Gastroesophageal sphincter (tissue), 4 donors: ENCODE measurements around the gene SGTB. TPM values are rescaled to one million over a fixed set of nuclear protein-coding genes. Genes with fewer than 3 reads are reported as not detected.
"Not testable (repeated sequence)": the region's sequence is repeated elsewhere in the genome, so short reads cannot be mapped to it uniquely, and the experiment has no call there.

Experiments
- ATAC-seq: fragments of 150-250 bp; one replicate; pipeline ENCODE4 v1.9.1; 2016; ENCODE audit warnings: mild to moderate bottlenecking, moderate library complexity
- H3K27ac ChIP-seq, 4 donors: fragments of 200-600 bp; sonication (generic) in 3 of 4; 1 replicate in 3 of 4; 2 replicates in 1 of 4; pipeline ENCODE4 v1.5.1; 2016 to 2019
- H3K27me3 ChIP-seq: fragments of 200-600 bp; sonication (generic); one replicate; pipeline ENCODE4 v1.5.1; 2019
- H3K36me3 ChIP-seq, 2 donors: fragments of 200-600 bp; sonication (generic); one replicate each; pipeline ENCODE4 v1.5.1; 2019; ENCODE audit warnings: control low read depth in 1 of 2
- H3K4me1 ChIP-seq, 3 donors: fragments of 200-600 bp; sonication (generic); 1 replicate in 2 of 3; 2 replicates in 1 of 3; pipeline ENCODE4 v1.5.1; 2016 to 2019; ENCODE audit warnings: control low read depth in 2 of 3
- H3K4me3 ChIP-seq, 2 donors: fragments of 200-600 bp; sonication (generic); one replicate each; pipeline ENCODE4 v1.5.1; 2019; ENCODE audit warnings: mild to moderate bottlenecking in 1 of 2, moderate library complexity in 1 of 2
- H3K9me3 ChIP-seq, 3 donors: fragments of 200-600 bp; sonication (generic); one replicate each; pipeline ENCODE4 v1.5.1; 2017 to 2019; ENCODE audit warnings: control low read depth in 2 of 3
- EP300 ChIP-seq: sonication (generic); formaldehyde crosslinking; IDR thresholded peaks from one replicate; pipeline ENCODE4 v1.6.1; 2017; ENCODE audit warnings: antibody characterized with exemption, mild to moderate bottlenecking
- POLR2A ChIP-seq, 2 donors: fragments of 450-650 bp; IDR thresholded peaks; one replicate each; pipeline ENCODE4 v1.6.1; 2017; ENCODE audit warnings: antibody characterized with exemption in 2 of 2, mild to moderate bottlenecking in 2 of 2, moderate library complexity in 1 of 2
- POLR2AphosphoS5 ChIP-seq: sonication (generic); formaldehyde crosslinking; IDR thresholded peaks from one replicate; pipeline ENCODE4 v1.6.1; 2017; ENCODE audit warnings: antibody characterized with exemption
- WGBS, 2 donors: methylation state at CpG; one replicate each; pipeline ENCODE4 v1.1.5; 2018; ENCODE audit warnings: low coverage in 1 of 2; 5-methylcytosine and 5-hydroxymethylcytosine counted together
- total RNA-seq, 4 donors: library from RNA; depleted of rRNA; stranded (reverse); fragments of >200 nt; gene quantifications; one replicate each; pipeline ENCODE4 v1.1.0, GENCODE V29; 2016
- TF ChIP-seq, protein P1 (sequence below), 4 experiments: fragments of 200-600 bp in 2 of 4; fragments of 450-650 bp in 2 of 4; sonication (generic) in 1 of 4; IDR thresholded peaks; one replicate each; pipeline ENCODE4 v1.5.1; 2017 to 2019; ENCODE audit warnings: antibody characterized with exemption in 4 of 4, mild to moderate bottlenecking in 2 of 4, moderate library complexity in 2 of 4

SGTB gene
- total RNA-seq, 4 donors from 2014 or later = 12.1 to 15.2 (median 14.3) TPM

DNA sequence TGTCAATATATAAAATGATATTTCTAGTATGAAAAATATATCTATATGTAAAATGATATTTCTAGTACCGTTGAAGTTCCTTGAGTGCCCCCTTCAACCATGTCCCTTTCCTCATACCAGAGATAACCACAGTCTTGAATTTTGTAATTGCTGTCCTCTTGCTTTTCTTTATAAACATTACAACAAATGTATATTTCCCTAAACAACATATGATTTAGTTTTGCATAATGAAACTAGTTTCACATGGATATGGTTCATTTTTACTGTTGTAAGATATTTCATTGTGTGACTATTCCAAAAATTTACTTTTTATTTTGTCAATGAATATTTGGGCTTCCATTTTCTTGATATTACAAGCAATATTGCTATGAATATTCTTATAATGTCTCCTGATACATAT, 14.1 kb upstream of the SGTB start:
- ATAC-seq = no peak
- Histone ChIP-seq H3K27me3 (no peaks in the 10 kb centered on the region), H3K4me3 (no peak overlapping the region), H3K27ac (no peak overlapping the region), H3K9me3 (no peaks in the 10 kb centered on the region), H3K4me1 (no peaks in the 10 kb centered on the region), H3K36me3 (no peaks in the 10 kb centered on the region)
- TF ChIP-seq POLR2AphosphoS5 = no peak
- TF ChIP-seq POLR2A (IDR thresholded peaks at IDR 0.05) = no peak
- TF ChIP-seq, protein P1, sequence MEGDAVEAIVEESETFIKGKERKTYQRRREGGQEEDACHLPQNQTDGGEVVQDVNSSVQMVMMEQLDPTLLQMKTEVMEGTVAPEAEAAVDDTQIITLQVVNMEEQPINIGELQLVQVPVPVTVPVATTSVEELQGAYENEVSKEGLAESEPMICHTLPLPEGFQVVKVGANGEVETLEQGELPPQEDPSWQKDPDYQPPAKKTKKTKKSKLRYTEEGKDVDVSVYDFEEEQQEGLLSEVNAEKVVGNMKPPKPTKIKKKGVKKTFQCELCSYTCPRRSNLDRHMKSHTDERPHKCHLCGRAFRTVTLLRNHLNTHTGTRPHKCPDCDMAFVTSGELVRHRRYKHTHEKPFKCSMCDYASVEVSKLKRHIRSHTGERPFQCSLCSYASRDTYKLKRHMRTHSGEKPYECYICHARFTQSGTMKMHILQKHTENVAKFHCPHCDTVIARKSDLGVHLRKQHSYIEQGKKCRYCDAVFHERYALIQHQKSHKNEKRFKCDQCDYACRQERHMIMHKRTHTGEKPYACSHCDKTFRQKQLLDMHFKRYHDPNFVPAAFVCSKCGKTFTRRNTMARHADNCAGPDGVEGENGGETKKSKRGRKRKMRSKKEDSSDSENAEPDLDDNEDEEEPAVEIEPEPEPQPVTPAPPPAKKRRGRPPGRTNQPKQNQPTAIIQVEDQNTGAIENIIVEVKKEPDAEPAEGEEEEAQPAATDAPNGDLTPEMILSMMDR (IDR thresholded peaks at IDR 0.05) = no peak
- no peak for TF ChIP-seq EP300
- WGBS, 2 donors = 75 to 87% methylated on average over 1 of the region's 1 CpG

DNA sequence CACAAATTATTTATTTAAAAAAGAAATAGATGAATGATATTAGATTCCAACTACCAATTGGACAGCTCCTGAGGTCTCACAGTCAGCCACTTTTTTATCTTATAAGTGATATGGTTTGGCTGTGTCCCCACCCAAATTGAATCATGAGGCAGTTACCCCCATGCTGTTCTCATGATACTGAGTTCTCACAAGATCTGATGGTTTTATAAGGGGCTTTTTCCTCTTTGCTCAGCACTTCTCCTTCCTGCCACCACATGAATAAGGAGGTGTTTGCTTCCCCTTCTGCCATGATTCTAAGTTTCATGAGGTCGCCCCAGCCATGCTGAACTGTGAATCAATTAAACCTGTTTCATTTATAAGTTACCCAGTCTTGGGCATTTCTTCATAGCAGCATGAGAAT, 13.0 kb upstream of the SGTB start:
- no peak for TF ChIP-seq EP300
- TF ChIP-seq, protein P1 (IDR thresholded peaks at IDR 0.05) = no peak
- Histone ChIP-seq H3K9me3 (no peaks in the 10 kb centered on the region), H3K27me3 (no peaks in the 10 kb centered on the region), H3K36me3 (no peaks in the 10 kb centered on the region), H3K27ac (no peak overlapping the region), H3K4me3 (no peak overlapping the region), H3K4me1 (no peaks in the 10 kb centered on the region)
- ATAC-seq = no peak
- WGBS, 2 donors = 71 to 89% methylated on average over 1 of the region's 1 CpG

DNA sequence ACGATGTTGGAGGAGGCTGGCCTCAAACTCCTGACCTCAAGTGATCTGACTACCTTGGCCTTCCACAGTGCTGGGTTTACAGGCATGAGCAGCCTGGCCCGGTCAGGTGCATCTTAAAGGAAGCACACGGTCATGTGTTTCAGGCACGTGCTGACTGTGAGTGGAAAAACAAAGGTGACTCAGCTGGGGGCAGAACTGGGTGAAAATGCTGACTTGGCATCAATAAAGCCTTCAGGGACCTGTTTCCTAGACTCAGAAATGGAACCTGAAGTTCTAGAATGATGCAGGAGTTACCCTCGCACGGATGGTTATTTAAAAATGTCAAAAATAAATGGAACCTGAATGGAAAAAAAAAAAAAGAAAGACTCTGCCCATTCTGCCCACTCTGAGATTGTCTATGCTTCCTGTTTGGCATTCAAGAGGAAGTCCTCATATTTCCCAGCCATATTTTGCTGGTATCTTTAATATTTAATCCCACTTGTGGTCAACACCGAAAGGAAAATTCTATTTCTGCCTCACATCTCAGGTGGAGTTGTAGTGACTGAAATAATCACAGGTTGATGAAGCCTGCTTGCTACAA, 12.4 kb upstream of the SGTB start:
- whole genome bisulfite sequencing, 2 donors = 30 to 57% methylated on average over 1 of the region's 7 CpGs
- H3K9me3 ChIP-seq, H3K36me3 ChIP-seq, H3K4me1 ChIP-seq, H3K27me3 ChIP-seq, H3K27ac ChIP-seq, H3K4me3 ChIP-seq, ATAC-seq: not testable (repeated sequence)

DNA sequence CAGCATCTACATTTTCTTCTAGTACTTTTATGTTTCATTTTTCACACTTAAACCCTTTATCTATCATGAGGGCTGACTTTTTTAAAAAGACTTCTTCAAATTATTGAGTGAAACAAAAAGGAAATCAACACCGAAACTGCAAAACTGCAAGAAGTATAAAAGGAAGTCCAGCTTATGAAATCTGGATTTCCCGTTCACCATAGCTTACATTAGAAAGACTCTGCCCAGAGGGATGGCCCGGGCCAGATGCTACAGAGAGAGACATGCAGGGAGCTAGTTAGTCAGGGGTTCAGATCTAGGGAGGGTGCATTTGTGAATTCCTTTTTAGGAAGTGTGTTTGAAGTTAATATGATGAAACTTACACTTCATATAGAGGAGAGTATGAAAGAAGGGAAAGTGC, 10.1 kb upstream of the SGTB start:
- not testable (repeated sequence) for H3K27ac ChIP-seq, H3K4me3 ChIP-seq, H3K4me1 ChIP-seq, H3K9me3 ChIP-seq, ATAC-seq, H3K36me3 ChIP-seq, H3K27me3 ChIP-seq
- 60 to 100% methylated on average over 1 of the region's 3 CpGs for WGBS, 2 donors

DNA sequence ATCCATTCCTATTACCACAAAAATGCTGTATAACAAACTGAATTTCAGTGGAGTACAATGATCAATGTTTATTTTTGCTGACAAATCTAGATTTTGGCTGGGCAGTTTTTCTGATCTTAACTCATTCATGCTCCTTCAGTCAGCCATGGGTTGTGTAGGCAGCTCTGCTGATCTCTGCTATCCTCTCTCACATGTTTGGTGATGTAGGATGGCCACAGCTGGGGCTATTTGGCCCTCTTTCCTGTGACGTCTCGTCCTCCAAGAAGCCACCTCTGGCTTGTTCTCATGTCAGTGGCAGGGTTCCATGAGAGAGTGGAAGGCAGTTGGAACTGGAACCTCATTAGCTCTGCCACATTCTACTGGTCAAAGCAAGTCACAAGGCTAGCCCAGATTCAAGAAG, 9.0 kb upstream of the SGTB start:
- ATAC-seq = no peak
- WGBS, 2 donors = 53% methylated on average over 2 of the region's 2 CpGs; no CpG with 5 or more reads in 1 of the 2 donors

DNA sequence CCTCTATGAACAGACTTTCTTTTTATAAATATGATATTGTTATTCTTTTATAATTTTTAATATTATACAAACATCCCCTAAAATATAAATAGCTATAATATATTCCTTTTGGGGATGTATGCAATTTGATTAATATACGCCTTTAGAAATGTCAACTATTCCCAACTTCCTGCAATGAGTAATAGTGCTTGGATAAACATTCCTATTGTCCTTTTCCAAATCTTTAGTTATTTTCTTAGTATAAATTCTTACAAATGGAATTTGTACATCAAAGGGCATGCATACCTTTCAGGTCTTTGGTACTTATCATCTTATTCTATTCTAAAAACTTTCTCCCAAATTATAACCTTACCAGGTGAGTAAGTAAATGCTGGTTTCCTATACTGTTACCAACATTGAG, 6.3 kb upstream of the SGTB start:
- TF ChIP-seq EP300 (no peak), POLR2A (IDR thresholded peaks at IDR 0.05) (no peak), POLR2AphosphoS5 (no peak)
- TF ChIP-seq, protein P1 (IDR thresholded peaks at IDR 0.05) = no peak
- H3K36me3 ChIP-seq = no peaks in the 10 kb centered on the region
- ATAC-seq = no peak
- H3K4me1 ChIP-seq = peaks cover 0 to 10% (median 0%) of the 10 kb centered on the region in 3 donors
- no peaks in the 10 kb centered on the region for H3K27me3 ChIP-seq
- H3K9me3 ChIP-seq = no peaks in the 10 kb centered on the region
- no peak overlapping the region for H3K4me3 ChIP-seq
- WGBS, 2 donors = 88 to 92% methylated on average over 1 of the region's 1 CpG
- no peak overlapping the region for H3K27ac ChIP-seq

More for the DNA sequence above, 9.0 kb upstream of the SGTB start:
- H3K4me1 ChIP-seq = no peaks in the 10 kb centered on the region
- H3K27me3 ChIP-seq = no peaks in the 10 kb centered on the region
- no peak for TF ChIP-seq POLR2A (IDR thresholded peaks at IDR 0.05)
- H3K4me3 ChIP-seq = no peak overlapping the region
- H3K9me3 ChIP-seq = no peaks in the 10 kb centered on the region
- H3K36me3 ChIP-seq = no peaks in the 10 kb centered on the region
- no peak overlapping the region for H3K27ac ChIP-seq
